IPS-18a (cell line): ENCODE results near the gene PPP1R9B.

Experiments used
- H3K27ac ChIP-seq: one replicate; pipeline ENCODE4 v1.5.1; 2013; ENCODE audit warnings: low read length
- H3K27me3 ChIP-seq: one replicate; pipeline ENCODE4 v1.6.1; 2013; ENCODE audit warnings: mild to moderate bottlenecking, low read length; ENCODE audit not compliant: control insufficient read depth, insufficient read depth
- H3K36me3 ChIP-seq: one replicate; pipeline ENCODE4 v1.6.1; 2013; ENCODE audit warnings: low read depth, low read length; ENCODE audit not compliant: control insufficient read depth
- H3K4me1 ChIP-seq: one replicate; pipeline ENCODE4 v1.6.1; 2013; ENCODE audit warnings: low read depth, low read length; ENCODE audit not compliant: control insufficient read depth
- H3K4me3 ChIP-seq: one replicate; pipeline ENCODE4 v1.5.1; 2013; ENCODE audit warnings: low read length
- H3K9ac ChIP-seq: one replicate; pipeline ENCODE4 v1.6.1; 2013; ENCODE audit warnings: mild to moderate bottlenecking, low read length, moderate library complexity
- H3K9me3 ChIP-seq: one replicate; pipeline ENCODE4 v1.6.1; 2013; ENCODE audit warnings: low read depth, low read length; ENCODE audit not compliant: control insufficient read depth

Gene PPP1R9B

DNA sequence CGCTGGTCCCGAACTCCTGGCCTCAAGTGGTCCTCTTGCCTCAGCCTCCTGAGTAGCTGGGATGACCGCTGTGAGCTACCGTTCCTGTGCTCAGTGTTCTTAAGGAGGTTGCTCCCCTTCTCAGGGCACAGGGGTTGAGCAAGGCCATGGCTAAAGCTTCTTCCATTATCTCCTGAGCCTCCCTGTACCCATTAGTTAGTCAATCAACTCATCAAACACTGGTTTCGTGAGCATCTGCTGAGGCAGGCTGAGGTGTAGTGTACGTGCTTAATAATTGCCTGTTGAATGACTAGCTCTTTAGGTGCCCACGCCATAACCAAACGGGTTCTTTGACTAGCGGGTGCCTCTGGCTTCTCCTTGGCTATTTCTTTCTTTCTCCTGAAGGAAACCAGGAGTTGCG lies 27.0 kb upstream of the PPP1R9B start:
- peaks cover 5% of the 10 kb centered on the region for H3K27me3 ChIP-seq
- no peak overlapping the region for H3K9ac ChIP-seq
- H3K27ac ChIP-seq: no peak overlapping the region
- H3K4me1 ChIP-seq: peaks cover 19% of the 10 kb centered on the region
- no peaks in the 10 kb centered on the region for H3K36me3 ChIP-seq
- peak overlapping the region; percentile 36 for H3K4me3 ChIP-seq
- no peaks in the 10 kb centered on the region for H3K9me3 ChIP-seq

DNA sequence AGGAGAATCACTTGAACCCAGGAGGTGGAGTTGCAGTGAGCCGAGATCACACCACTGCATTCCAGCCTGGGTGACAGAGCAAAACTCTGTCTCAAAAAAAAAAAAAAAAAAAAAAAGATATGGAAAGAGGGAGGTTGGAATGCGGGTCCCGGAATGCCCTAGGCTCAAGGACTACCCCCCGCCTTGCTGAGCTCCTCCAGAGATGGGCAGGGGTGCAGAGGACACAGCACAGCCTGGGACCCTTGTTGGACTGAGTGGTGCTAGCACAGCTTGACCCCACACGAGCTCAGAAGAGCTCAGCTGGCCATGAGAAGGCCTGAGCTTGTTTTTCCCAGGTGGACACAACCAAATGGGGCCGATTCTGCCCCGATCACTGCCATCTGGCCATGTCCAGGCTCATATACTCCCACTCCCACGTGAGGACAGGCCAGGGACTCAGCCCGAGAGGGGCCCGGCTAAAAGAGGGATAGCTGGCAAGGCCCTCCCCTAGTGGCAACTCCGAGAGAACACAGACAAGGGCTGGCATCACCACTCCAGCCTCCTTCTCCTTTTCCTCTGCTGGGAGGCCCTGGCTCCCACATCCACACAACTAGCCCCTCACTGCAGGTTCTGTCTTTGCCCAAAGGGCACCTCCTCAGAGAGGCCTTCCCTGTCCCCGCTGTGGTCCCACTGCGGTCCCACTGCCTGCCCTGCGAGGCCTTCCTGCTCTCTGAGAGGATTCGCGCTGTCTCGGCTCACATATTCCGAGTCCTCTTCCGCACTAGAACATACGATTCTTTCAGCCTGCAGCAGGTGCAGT lies 26.3 kb upstream of the PPP1R9B start:
- H3K27ac ChIP-seq: no peak overlapping the region
- H3K4me1 ChIP-seq: peaks cover 19% of the 10 kb centered on the region
- no peaks in the 10 kb centered on the region for H3K36me3 ChIP-seq
- H3K9ac ChIP-seq: no peak overlapping the region
- H3K4me3 ChIP-seq: no peak overlapping the region
- no peaks in the 10 kb centered on the region for H3K9me3 ChIP-seq
- H3K27me3 ChIP-seq: peaks cover 5% of the 10 kb centered on the region

GRCh38 chr17:50175035-50175807 lies 24.7 kb upstream of the PPP1R9B start:
- Histone ChIP-seq H3K4me1 (peaks cover 19% of the 10 kb centered on the region), H3K9me3 (no peaks in the 10 kb centered on the region), H3K27me3 (peaks cover 5% of the 10 kb centered on the region), H3K4me3 (no peak overlapping the region), H3K36me3 (no peaks in the 10 kb centered on the region), H3K27ac (no peak overlapping the region), H3K9ac (no peak overlapping the region)

DNA sequence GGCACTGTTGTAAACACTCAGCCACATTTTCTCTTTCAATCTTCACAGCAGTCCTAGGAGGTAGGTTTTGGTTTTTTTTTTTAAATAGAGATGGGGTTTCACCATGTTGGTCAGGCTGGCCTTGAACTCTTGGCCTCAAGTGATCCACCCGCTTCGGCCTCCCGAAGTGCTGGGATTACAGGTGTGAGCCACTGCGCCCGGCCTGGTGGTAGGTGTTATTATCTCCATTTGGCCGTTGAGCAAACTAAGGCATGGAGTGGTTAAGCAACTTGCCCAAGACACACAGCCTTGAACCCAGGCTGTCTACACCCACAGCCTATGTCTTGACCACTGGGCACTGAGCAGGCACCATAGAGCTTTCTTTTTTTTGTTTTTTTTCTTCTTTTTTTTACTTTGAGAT lies 24.0 kb upstream of the PPP1R9B start:
- Histone ChIP-seq H3K4me1 (peaks cover 19% of the 10 kb centered on the region), H3K27ac (no peak overlapping the region), H3K4me3 (no peak overlapping the region), H3K9ac (no peak overlapping the region), H3K27me3 (peaks cover 5% of the 10 kb centered on the region), H3K9me3 (no peaks in the 10 kb centered on the region), H3K36me3 (no peaks in the 10 kb centered on the region)

DNA sequence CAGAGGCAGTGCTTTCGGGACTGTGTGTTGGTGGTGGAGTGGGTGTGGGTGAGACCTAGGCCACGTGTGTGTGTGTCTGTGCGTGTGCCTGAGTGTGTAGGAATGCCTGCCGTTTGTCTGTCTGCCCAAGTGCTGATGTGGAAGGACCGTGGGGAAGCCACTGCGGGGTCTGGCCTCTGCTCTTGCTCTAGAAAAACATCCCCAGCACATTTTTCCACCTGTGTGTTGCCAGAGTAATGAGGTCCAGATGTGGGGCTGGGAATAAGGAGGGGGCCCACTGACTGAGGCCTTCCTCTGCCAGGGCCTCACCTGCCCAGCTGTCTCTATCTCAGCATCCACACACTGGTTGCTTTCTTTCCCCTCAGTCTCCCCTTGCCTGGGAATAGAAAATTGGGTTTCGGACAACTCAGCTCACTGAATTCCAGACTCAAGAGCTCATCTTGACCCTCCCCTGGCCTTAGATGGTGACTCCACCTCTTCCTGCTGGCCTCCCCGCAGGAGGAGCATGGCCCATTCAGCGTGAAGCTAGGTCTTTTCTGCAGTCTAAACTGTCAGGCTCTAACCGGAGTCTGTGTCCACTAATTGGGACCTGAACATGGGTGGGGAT lies 23.0 kb upstream of the PPP1R9B start:
- Histone ChIP-seq H3K27me3 (peaks cover 5% of the 10 kb centered on the region), H3K4me3 (no peak overlapping the region), H3K9me3 (no peaks in the 10 kb centered on the region), H3K4me1 (peaks cover 17% of the 10 kb centered on the region), H3K9ac (no peak overlapping the region), H3K27ac (no peak overlapping the region), H3K36me3 (no peaks in the 10 kb centered on the region)

DNA sequence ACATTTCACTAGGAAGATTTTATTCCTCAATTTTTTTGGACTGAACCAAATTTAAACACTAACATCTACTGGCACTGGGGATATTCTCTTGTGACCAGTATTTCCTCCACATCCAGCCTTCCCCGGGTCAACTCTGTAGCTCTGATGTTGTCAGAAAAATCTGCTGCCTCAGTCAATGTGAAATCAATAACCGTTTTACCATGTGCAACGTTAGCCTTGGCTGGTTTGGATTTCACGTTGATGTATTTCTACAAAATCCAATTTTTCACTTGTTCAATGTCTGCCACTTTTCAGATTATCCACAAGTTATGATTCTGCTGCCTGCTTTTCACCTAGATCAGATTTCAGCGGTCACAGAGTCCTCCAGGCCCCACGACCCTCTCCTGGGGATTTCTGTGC lies 22.5 kb upstream of the PPP1R9B start:
- Histone ChIP-seq H3K36me3 (no peaks in the 10 kb centered on the region), H3K27me3 (peaks cover 5% of the 10 kb centered on the region), H3K9ac (no peak overlapping the region), H3K4me3 (no peak overlapping the region), H3K27ac (no peak overlapping the region), H3K9me3 (no peaks in the 10 kb centered on the region), H3K4me1 (peaks cover 12% of the 10 kb centered on the region)

GRCh38 chr17:50172130-50172529 lies 21.7 kb upstream of the PPP1R9B start:
- H3K9me3 ChIP-seq: no peaks in the 10 kb centered on the region
- no peaks in the 10 kb centered on the region for H3K27me3 ChIP-seq
- no peak overlapping the region for H3K9ac ChIP-seq
- no peak overlapping the region for H3K4me3 ChIP-seq
- H3K4me1 ChIP-seq: peaks cover 8% of the 10 kb centered on the region
- no peak overlapping the region for H3K27ac ChIP-seq
- no peaks in the 10 kb centered on the region for H3K36me3 ChIP-seq

- no peak overlapping the region for H3K9ac ChIP-seq
- no peak overlapping the region for H3K27ac ChIP-seq
Observed at GRCh38 chr17:50171371-50172071, 21.0 kb upstream of the PPP1R9B start.

DNA sequence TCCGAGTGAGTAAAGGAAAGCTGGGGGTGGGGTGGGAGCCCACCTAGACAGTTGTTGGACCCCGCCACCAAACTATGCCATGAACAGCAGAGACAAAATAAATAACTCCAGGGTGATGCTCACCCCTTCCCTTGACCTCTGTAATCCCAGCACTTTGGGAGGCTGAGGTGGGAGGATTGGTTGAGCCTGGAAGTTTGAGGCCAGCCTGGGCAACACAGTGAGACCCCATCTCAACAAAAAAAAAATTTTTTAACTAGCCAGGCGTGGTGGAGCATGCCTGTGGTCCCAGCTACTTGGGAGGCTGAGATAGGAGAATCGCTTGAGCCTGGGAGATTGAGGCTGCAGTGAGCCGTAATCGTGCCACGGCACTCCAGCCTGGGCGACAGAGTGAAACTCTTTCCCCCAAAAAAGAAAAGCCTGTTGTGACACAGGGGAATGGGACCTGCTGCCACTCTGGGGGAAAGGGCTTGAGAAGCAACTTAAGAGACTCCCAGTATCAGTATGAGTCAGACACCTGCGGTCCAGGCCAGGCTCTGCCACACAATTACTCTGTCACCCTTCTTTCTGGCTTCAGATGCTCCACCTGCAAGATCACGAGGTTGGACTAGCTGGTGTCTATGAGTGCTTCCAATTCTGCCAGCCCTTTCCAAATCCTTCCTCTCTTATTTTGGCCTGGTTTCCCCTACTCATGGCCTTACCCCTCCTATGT lies 20.3 kb upstream of the PPP1R9B start:
- Histone ChIP-seq H3K4me1 (peaks cover 8% of the 10 kb centered on the region), H3K9ac (no peak overlapping the region), H3K27me3 (no peaks in the 10 kb centered on the region), H3K27ac (no peak overlapping the region), H3K4me3 (no peak overlapping the region), H3K9me3 (no peaks in the 10 kb centered on the region), H3K36me3 (no peaks in the 10 kb centered on the region)

More at GRCh38 chr17:50171371-50172071, 21.0 kb upstream of the PPP1R9B start:
- H3K27me3 ChIP-seq: no peaks in the 10 kb centered on the region
- H3K4me3 ChIP-seq: no peak overlapping the region
- H3K4me1 ChIP-seq: peaks cover 8% of the 10 kb centered on the region
- H3K36me3 ChIP-seq: no peaks in the 10 kb centered on the region
- H3K9me3 ChIP-seq: no peaks in the 10 kb centered on the region

GRCh38 chr17:50169881-50170459 lies 19.5 kb upstream of the PPP1R9B start:
- no peak overlapping the region for H3K9ac ChIP-seq
- H3K27me3 ChIP-seq: no peaks in the 10 kb centered on the region
- H3K9me3 ChIP-seq: no peaks in the 10 kb centered on the region
- H3K4me3 ChIP-seq: no peak overlapping the region
- H3K36me3 ChIP-seq: no peaks in the 10 kb centered on the region
- H3K27ac ChIP-seq: no peak overlapping the region
- H3K4me1 ChIP-seq: peaks cover 8% of the 10 kb centered on the region
